HepG2 (cell line): ENCODE measurements around the gene MBD3. TPM values are rescaled to one million over a fixed set of nuclear protein-coding genes. Genes with fewer than 3 reads are reported as not detected.

Experiments used
- BCL3 ChIP-seq: sonication (generic); formaldehyde crosslinking; IDR thresholded peaks from 2 replicates; pipeline ENCODE4 v1.5.1; 2020; ENCODE audit warnings: mild to moderate bottlenecking, missing genetic modification reagents, moderate library complexity
- CHD4 ChIP-seq: fragments of 200-600 bp; sonication (generic); IDR thresholded peaks from 2 replicates; pipeline ENCODE4 v1.7.0; 2017; ENCODE audit warnings: mild to moderate bottlenecking, low read length, borderline replicate concordance
- IRF2 ChIP-seq: IDR thresholded peaks from 2 replicates; pipeline ENCODE4 v1.6.1; 2018; ENCODE audit warnings: missing genetic modification reagents, missing compliant biosample characterization
- ISL2 ChIP-seq: sonication (generic); formaldehyde crosslinking; IDR thresholded peaks from 2 replicates; pipeline ENCODE4 v1.5.0; 2020; ENCODE audit warnings: missing genetic modification reagents
- KAT8 ChIP-seq: IDR thresholded peaks from 2 replicates; pipeline ENCODE4 v1.6.1; 2016; ENCODE audit warnings: missing genetic modification reagents, missing compliant biosample characterization
- MATR3 ChIP-seq: sonication (generic); formaldehyde crosslinking; IDR thresholded peaks from 2 replicates; pipeline ENCODE4 v1.4.0; 2020; ENCODE audit warnings: missing genetic modification reagents
- MAZ ChIP-seq, 2 experiments: sonication (generic) in 1 of 2; formaldehyde crosslinking in 1 of 2; IDR thresholded peaks; 2 replicates each; pipeline versions ENCODE4 v1.5.0 to v1.6.1; 2012 to 2020; ENCODE audit warnings: low read depth in 2 of 2, mild to moderate bottlenecking in 2 of 2, borderline replicate concordance in 1 of 2, improper control_type of control experiment in 1 of 2, low read length in 1 of 2, missing genetic modification reagents in 1 of 2, moderate library complexity in 1 of 2
- MIXL1 ChIP-seq: IDR thresholded peaks from 2 replicates; pipeline ENCODE4 v1.6.1; 2016
- NFATC3 ChIP-seq: sonication (generic); formaldehyde crosslinking; IDR thresholded peaks from 2 replicates; pipeline ENCODE4 v1.5.1; 2020; ENCODE audit warnings: mild to moderate bottlenecking, missing genetic modification reagents
- NR1H2 ChIP-seq: sonication (generic); formaldehyde crosslinking; IDR thresholded peaks from 2 replicates; pipeline ENCODE4 v1.8.1; 2022; ENCODE audit warnings: low read depth, missing genetic modification reagents, borderline replicate concordance
- NRL ChIP-seq: sonication (generic); formaldehyde crosslinking; IDR thresholded peaks from 2 replicates; pipeline ENCODE4 v1.5.0; 2020; ENCODE audit warnings: missing genetic modification reagents, mild to moderate bottlenecking, moderate library complexity, borderline replicate concordance
- PAWR ChIP-seq: sonication (generic); formaldehyde crosslinking; IDR thresholded peaks from 2 replicates; pipeline ENCODE4 v1.4.0; 2020; ENCODE audit warnings: missing genetic modification reagents, mild to moderate bottlenecking, borderline replicate concordance
- PCBP1 ChIP-seq: fragments of 200-400 bp; formaldehyde crosslinking; IDR thresholded peaks from 2 replicates; pipeline ENCODE4 v1.6.1; 2017; ENCODE audit warnings: mild to moderate bottlenecking, low read depth, low read length, borderline replicate concordance
- RFX1 ChIP-seq: fragments of 450-650 bp; IDR thresholded peaks from 2 replicates; pipeline ENCODE4 v1.6.1; 2017
- RFX5 ChIP-seq: IDR thresholded peaks from 2 replicates; pipeline ENCODE4 v1.6.1; 2011; ENCODE audit warnings: low read depth, low read length, improper control_type of control experiment
- SMYD3 ChIP-seq: sonication (generic); formaldehyde crosslinking; IDR thresholded peaks from 2 replicates; pipeline ENCODE4 v1.8.1; 2023; ENCODE audit warnings: mild to moderate bottlenecking, missing genetic modification reagents
- SOX6 ChIP-seq, 2 experiments: fragments of 450-650 bp in 1 of 2; sonication (generic) in 1 of 2; formaldehyde crosslinking in 1 of 2; IDR thresholded peaks; 2 replicates each; pipeline versions ENCODE4 v1.4.0 to v1.6.1; 2017 to 2020; ENCODE audit warnings: antibody characterized with exemption in 1 of 2, mild to moderate bottlenecking in 1 of 2, missing genetic modification reagents in 1 of 2
- TBP ChIP-seq: sonication (generic); formaldehyde crosslinking; IDR thresholded peaks from 2 replicates; pipeline ENCODE4 v1.5.0; 2020; ENCODE audit warnings: missing genetic modification reagents
- WIZ ChIP-seq: sonication (generic); formaldehyde crosslinking; IDR thresholded peaks from 2 replicates; pipeline ENCODE4 v1.5.1; 2020; ENCODE audit warnings: mild to moderate bottlenecking, missing genetic modification reagents
- ZNF235 ChIP-seq: sonication (generic); formaldehyde crosslinking; IDR thresholded peaks from 2 replicates; pipeline ENCODE4 v1.8.1; 2023; ENCODE audit warnings: mild to moderate bottlenecking, missing genetic modification reagents, borderline replicate concordance
- ZNF3 ChIP-seq: IDR thresholded peaks from 2 replicates; pipeline ENCODE4 v1.7.0; 2017; ENCODE audit warnings: inconsistent platforms
- ZNF317 ChIP-seq: sonication (generic); formaldehyde crosslinking; IDR thresholded peaks from 2 replicates; pipeline ENCODE4 v1.5.0; 2020; ENCODE audit warnings: mild to moderate bottlenecking, missing genetic modification reagents
- ZNF670 ChIP-seq: sonication (generic); formaldehyde crosslinking; IDR thresholded peaks from 2 replicates; pipeline ENCODE4 v1.8.0; 2022; ENCODE audit warnings: mild to moderate bottlenecking, missing genetic modification reagents, borderline replicate concordance
- polyA plus RNA-seq, 8 experiments: library from polyadenylated mRNA; depleted of rRNA in 3 of 8; stranded (reverse) in 7 of 8; unstranded in 1 of 8; fragments of >200 nt; fragmentation: Illumina TruSeq in 4 of 8; extraction: Trizol in 4 of 8; gene quantifications; 2 replicates each; pipeline versions ENCODE4 v1.2.1 to v1.2.3, GENCODE V29; 2011 to 2016; ENCODE audit warnings: low read depth in 4 of 8, missing spikeins in 1 of 8, mixed read lengths in 1 of 8; ENCODE audit not compliant: insufficient read depth in 1 of 8
- total RNA-seq, 5 experiments: library from RNA; depleted of rRNA; stranded (reverse); fragments of >200 nt; fragmentation: Illumina TruSeq; extraction: Trizol; gene quantifications; 2 replicates each; pipeline ENCODE4 v1.2.3, GENCODE V29; 2016; ENCODE audit warnings: low read depth in 1 of 5
- TF ChIP-seq, protein P1 (sequence below): sonication (generic); formaldehyde crosslinking; IDR thresholded peaks from 2 replicates; pipeline ENCODE4 v1.4.0; 2020; ENCODE audit warnings: missing genetic modification reagents, mild to moderate bottlenecking, borderline replicate concordance
- TF ChIP-seq, protein P2 (sequence below): sonication (generic); formaldehyde crosslinking; IDR thresholded peaks from 2 replicates; pipeline ENCODE4 v1.4.0; 2020; ENCODE audit warnings: low read depth, mild to moderate bottlenecking, missing genetic modification reagents

MBD3 gene
- total and polyA plus RNA-seq, 2 of the 13 experiments (the other 11 are each of a cell fraction or from before 2014, with no cell fraction given): 21.2 to 76.9 TPM

- TF ChIP-seq NRL (CRISPR knock-in tag): no peak
- no peak for TF ChIP-seq ZNF3 (CRISPR knock-in tag)
- TF ChIP-seq IRF2 (CRISPR knock-in tag): no peak
- no peak for TF ChIP-seq MATR3 (CRISPR knock-in tag)
- 0 out of 2 replicates have a peak, but pooled peaks have one; percentile 36 for TF ChIP-seq RFX5
- no peak for TF ChIP-seq SMYD3 (CRISPR knock-in tag)
- no peak; the same call in 1 of the 2 replicates for TF ChIP-seq MAZ (IDR thresholded peaks at IDR 0.05; ENCODE audit: borderline replicate concordance, low read depth, low read length)
- TF ChIP-seq MAZ (CRISPR knock-in tag; IDR thresholded peaks at IDR 0.05; ENCODE audit: low read depth): peak; percentile 66
- TF ChIP-seq ZNF235 (CRISPR knock-in tag): 0 out of 2 replicates have a peak, but pooled peaks have one; percentile 50
- TF ChIP-seq RFX1: no peak
- no peak for TF ChIP-seq MIXL1
- 0 out of 2 replicates have a peak, but pooled peaks have one; percentile 80 for TF ChIP-seq PAWR
- 0 out of 2 replicates have a peak, but pooled peaks have one; percentile 24 for TF ChIP-seq PCBP1
- TF ChIP-seq TBP (CRISPR knock-in tag): no peak
- no peak for TF ChIP-seq CHD4
- 0 out of 2 replicates have a peak, but pooled peaks have one; percentile 67 for TF ChIP-seq NR1H2 (CRISPR knock-in tag)
- TF ChIP-seq ISL2 (CRISPR knock-in tag): no peak; the same call in 1 of the 2 replicates
- TF ChIP-seq KAT8 (CRISPR knock-in tag): no peak
- TF ChIP-seq SOX6 (IDR thresholded peaks at IDR 0.05): no peak
- 0 out of 2 replicates have a peak, but pooled peaks have one; percentile 10 for TF ChIP-seq SOX6 (CRISPR knock-in tag; IDR thresholded peaks at IDR 0.05)
- TF ChIP-seq, protein P1, sequence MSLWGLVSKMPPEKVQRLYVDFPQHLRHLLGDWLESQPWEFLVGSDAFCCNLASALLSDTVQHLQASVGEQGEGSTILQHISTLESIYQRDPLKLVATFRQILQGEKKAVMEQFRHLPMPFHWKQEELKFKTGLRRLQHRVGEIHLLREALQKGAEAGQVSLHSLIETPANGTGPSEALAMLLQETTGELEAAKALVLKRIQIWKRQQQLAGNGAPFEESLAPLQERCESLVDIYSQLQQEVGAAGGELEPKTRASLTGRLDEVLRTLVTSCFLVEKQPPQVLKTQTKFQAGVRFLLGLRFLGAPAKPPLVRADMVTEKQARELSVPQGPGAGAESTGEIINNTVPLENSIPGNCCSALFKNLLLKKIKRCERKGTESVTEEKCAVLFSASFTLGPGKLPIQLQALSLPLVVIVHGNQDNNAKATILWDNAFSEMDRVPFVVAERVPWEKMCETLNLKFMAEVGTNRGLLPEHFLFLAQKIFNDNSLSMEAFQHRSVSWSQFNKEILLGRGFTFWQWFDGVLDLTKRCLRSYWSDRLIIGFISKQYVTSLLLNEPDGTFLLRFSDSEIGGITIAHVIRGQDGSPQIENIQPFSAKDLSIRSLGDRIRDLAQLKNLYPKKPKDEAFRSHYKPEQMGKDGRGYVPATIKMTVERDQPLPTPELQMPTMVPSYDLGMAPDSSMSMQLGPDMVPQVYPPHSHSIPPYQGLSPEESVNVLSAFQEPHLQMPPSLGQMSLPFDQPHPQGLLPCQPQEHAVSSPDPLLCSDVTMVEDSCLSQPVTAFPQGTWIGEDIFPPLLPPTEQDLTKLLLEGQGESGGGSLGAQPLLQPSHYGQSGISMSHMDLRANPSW (CRISPR knock-in tag): no peak
- no peak; the same call in 1 of the 2 replicates for TF ChIP-seq ZNF317
- TF ChIP-seq WIZ (CRISPR knock-in tag): no peak
- TF ChIP-seq, protein P2, sequence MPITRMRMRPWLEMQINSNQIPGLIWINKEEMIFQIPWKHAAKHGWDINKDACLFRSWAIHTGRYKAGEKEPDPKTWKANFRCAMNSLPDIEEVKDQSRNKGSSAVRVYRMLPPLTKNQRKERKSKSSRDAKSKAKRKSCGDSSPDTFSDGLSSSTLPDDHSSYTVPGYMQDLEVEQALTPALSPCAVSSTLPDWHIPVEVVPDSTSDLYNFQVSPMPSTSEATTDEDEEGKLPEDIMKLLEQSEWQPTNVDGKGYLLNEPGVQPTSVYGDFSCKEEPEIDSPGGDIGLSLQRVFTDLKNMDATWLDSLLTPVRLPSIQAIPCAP (CRISPR knock-in tag): peak; percentile 87
- no peak for TF ChIP-seq ZNF670 (CRISPR knock-in tag)
- no peak for TF ChIP-seq NFATC3 (CRISPR knock-in tag)
- TF ChIP-seq BCL3 (CRISPR knock-in tag): peak; percentile 55; the same call in 1 of the 2 replicates
Observed at GRCh38 chr19:1592024-1592754, 476 bp downstream of the MBD3 start (continued).
